ENCODE results near the gene CREM. TPM values are rescaled to one million over a fixed set of nuclear protein-coding genes. Genes with fewer than 3 reads are reported as not detected.

The CREM gene
- 33.1 and 38.0 TPM in 2 replicates for total RNA-seq

GRCh38 chr10:35126530-35127288, at the start of gene CREM:
CREM (plus strand) TSS chr10:35126846; CDS start chr10:35137836, 10,990 bp downstream.

GRCh38 chr10:35090162-35090954, 36.3 kb upstream of the CREM start, which contains the start of gene CUL2:
CUL2 (minus strand) TSS chr10:35090341; CDS start chr10:35071317, 19,024 bp downstream.

Small RNA genes within 50 kb of the gene (small RNA-seq; reads per million reads assigned to genes)
- 5.6 reads per million, percentile 91 among the genes with 10 or more reads in this experiment for gene MIR3611
- gene RNU6-1167P, result not detected
- not detected for gene RNU6-794P
- not detected for gene RNU7-77P

Other genes with a start within 250 kb of the CREM start
- gene CUL2, start 36.5 kb upstream of the CREM start, total RNA-seq, result 37.6 and 40.2 TPM in 2 replicates
- 54.6 and 57.0 TPM in 2 replicates for gene CCNY, start 209.7 kb downstream of the CREM start, total RNA-seq